NCI-H526 treated with DMSO at 0.1 percent for 48 hours (cell line): ENCODE data around the gene GPSM3.

ENCODE experiments used
- DNase-seq: peaks from one replicate; lab custom pipeline; 2025; lab: John Stamatoyannopoulos, UW

GPSM3 gene

DNA sequence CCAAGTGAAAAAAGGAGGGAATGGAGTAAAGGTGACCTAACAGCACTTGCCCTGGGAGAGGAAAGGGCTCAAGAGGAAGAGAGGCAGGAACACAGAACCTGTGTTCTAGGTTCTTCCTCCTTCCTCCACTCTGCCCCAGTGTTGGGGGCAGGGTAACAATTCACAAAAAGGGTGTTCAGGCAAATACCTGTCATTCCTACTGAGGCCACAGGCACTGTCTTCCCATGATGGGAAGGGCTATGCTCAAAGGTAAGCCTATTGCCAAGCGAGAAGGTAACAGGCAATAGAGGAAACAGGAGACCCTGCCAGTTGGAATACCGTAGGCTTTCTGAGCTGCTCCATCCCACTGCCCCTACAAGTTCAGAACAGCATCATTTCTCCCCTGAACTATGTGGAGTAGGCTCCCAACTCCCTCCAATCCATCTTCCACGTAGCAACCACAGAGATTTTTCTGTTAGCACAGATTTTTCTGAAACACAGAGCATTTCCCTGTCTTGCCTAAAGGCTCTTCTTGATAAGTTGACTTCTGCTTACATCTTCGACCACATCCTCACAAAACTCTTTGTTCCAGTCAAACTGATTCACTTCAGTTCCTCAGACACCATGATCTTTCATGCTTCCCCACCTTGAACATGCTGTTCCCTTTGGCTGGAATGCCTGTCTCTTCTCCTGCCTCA, 19.3 kb downstream of the GPSM3 start:
- DNase-seq: no peak

DNA sequence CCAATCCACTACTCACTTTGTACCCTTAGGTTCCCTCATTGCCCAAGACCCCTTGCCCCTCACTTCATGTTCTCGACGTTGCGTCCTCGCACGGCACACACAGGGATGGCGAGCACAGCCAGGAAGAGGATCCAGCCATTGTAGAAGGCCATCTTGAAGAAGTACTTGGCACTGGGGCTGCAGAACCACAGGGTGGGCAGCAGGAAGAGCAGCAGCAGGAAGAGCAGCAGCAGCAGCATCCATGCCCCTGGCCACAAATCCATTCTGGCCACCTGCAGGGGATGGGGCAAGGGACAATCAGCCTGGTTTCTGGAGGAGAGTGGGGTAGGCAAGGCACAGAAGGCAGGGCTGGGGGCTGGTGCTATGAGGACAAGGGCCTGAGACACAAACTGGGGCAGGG, 21.2 kb downstream of the GPSM3 start:
- DNase-seq: no peak

DNA sequence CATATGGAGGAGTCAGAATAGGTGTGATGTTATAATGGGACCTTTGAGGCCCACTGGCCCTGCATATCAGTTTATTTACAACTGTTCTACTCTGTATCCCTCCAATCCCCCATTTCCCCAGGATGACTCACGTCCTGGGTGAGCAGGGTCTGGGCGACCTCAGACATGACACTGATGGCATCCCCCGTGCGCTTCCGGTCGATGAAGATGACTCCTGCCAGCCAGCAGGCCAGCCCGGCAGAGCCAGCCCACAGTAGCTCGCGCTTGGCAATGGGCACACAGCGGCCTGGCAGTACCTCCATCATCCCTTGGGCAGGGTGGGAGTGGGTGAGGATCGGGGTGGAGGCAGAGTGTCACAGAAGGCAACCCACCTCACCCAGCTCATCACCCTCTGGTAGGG, 22.1 kb downstream of the GPSM3 start:
- DNase-seq: no peak

DNA sequence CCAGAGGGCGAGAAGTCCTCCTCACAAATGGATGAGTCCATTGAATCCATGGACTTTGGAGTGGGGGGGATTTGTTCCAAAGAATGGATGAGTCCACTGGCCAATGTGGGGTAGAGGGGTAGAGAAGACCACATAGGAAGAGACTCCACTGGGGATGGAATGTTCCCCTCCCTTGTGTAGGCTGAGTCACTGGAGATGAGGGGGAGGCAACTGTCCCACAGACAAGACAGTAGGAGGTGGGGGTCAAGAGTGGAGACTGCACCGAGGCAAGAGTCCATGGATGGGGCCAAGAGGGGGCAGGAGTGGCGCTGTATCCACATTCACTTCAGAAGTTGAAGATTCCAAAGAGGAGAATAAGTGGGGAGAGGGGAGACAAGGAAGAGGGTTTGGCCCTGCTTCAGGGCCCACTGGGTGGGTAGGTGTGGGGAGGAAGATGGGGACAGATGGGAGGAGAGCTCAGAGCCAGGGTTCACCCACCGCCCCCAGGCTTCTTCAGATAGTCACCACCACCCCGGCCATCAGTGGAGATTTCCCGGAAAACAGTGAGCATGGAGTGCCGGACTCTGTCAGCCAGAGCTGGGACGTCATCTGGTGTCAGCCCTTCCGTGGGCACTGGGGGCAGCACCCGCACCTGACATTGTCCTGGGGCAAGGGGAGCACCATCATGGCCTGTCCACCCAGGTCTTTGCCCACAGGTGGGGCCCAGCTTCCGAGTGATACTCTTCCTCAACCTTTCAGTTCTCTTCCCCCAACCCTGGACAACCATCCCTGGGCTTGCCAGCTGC, 23.4 kb downstream of the GPSM3 start:
- no peak for DNase-seq

DNA sequence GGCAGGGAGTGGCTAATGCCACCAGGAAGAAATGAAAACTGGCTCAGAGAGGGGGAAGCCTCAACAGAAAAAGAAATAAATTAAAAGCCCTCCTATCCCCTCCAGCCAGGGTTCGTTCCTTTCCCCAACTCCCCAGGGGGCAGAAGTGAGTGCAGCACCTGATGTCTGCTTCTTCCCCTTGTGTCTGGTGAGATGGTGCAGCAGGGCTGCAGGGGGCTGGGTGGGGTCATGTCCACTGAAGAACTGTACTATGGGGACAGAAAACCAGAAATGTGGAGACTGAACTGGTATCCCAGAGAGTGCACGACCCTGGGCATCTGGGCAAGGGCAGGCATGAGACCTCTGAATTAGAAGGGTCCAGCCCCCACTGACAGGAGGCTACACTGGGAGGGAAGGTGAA, 24.1 kb downstream of the GPSM3 start:
- DNase-seq: no peak

DNA sequence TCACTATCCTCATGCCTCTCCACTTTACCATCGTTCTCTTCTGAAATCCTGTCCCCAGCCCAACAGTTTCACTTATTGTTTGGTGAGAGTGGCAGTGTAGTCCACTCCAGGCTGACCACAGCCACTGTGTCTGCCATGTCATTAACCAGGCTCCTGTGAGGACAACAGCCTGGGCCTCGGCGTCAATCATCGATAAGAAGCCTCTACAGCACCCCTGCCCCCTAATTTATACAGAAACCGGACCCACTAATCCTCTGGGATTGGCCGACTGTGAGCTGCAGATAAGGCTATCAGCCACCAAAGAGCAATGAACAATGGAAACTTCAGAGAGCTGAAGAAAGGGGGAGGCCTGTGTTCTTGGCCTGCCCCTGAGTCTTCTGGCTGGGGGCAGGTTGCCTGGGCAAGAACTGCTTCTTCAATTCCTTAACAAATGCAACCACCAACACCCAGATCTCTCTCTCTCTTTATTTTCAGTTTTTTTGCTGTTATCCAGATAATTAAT, 24.6 kb downstream of the GPSM3 start:
- no peak for DNase-seq

DNA sequence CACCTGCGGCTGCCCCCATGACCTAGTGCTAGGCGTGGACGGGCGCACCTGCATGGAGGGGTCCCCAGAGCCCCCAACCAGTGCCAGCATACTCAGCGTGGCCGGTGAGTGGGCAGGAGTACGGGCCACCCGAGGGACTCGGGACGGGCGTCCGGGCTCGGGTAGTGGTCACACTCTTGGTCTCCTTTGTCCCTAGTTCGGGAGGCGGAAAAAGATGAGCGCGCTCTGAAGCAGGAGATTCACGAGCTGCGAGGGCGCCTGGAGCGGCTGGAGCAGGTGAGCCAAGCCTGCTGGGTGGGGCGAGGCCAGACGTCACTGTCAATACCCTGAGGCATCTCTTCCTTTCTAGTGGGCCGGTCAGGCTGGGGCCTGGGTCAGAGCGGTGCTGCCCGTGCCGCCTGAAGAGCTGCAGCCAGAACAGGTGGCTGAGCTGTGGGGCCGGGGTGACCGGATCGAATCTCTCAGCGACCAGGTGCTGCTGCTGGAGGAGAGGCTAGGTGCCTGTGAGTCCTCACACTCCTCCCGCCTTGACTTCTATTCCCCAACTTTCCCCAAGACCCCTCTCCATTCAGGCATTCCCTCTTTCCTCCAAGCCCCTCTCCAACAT, 25.2 kb downstream of the GPSM3 start:
- no peak for DNase-seq

DNA sequence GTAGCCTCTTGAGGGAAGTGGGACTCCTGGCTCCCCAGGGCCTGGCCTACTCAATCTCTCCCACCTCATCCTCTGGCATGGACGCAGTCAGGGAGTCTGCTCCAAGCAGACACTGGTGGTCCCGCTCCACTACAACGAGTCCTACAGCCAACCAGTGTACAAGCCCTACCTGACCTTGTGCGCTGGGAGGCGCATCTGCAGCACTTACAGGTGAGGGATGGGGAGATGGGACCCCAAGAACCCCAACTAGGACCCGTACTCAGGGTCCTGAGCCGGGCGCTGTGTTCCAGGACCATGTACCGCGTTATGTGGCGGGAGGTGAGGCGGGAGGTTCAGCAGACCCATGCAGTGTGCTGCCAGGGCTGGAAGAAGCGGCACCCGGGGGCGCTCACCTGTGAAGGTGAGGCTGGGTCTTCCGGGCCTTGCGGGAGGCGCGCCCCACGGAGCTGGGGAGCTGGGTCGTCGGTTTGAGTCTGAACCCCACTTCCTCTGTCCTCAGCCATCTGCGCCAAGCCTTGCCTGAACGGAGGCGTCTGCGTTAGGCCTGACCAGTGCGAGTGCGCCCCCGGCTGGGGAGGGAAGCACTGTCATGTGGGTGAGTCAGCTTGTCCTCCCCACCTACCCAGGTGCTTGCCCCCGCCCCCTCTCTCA, 25.9 kb downstream of the GPSM3 start:
- DNase-seq: no peak

DNA sequence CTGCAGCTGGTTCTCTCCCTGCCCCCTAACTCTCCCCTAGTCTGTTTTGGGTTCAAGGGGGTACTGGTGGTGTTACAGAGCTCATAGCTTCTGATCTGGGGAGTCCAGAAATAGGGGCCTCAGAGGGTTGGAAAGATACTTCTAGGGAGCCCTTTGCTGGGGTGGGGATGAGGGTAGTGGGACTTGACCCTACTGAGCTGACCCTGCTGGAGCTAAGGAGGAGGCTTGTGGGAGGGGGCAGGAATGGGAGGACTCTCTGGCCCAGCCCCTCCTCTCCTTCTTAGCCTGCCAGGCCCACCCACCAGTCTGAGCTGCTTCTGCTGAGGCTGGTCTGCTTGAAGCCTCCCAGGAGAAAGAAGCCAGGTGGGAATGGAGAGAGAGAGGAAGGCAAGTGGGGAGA, 28.1 kb downstream of the GPSM3 start, which contains the start of gene EGFL8:
EGFL8 (plus strand) TSS at position 301 of the 400 bp plus-strand sequence. CDS start 1,571 bp downstream, outside the sequence.
- no peak for DNase-seq

DNA sequence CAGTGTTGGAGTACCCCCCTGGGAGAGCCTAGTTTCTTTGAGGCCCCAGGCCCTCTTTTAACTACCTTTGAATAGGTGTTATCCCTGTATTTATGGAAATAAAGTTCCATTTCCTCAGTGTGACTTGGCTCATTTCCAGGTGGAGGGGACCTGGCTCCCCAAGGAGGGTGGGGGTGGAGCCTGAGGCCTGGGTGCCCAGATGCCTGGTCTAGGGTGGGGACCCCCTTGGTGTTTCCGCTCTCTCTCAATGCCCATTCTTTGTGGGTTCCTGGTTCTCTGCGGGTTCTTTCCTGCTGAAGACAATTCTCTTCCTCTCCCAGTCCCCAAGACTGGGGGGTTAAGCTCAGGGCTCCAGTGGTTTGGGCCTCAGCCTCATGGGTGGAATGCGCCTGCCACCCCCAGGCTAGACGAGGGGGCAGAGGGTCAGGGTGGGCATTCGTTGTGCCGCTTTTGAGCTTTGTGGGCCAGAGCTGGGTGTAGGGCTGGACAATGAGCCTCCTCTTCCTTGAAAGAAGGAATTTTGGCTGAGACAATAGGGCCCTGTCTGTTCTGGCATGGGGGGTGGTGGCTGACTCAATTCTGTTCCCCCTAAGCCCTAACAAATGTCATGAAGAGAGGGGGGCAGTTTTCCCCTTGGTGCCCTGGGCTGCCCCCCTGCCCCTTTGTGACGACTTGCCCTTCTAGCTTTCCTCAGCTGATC, 28.7 kb downstream of the GPSM3 start:
- no peak for DNase-seq

DNA sequence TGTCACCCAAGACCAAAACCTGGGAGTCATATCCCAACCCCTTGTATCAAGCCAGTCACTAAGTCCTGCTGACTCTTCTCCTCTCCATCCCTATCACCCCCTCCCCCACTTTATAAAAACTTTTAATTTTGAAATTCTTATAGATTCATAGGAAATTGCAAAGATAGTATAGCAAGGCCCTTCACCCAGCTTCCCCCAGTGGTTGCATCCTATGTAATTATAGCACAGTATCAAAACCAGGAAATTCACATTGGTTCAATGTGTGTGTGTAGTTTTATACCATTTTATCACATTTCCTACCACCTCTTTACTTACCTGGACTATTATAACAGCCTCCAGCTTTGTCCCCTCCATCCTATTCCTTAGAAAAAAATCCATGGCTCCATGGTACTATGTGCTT, 34.4 kb downstream of the GPSM3 start:
- DNase-seq: no peak

DNA sequence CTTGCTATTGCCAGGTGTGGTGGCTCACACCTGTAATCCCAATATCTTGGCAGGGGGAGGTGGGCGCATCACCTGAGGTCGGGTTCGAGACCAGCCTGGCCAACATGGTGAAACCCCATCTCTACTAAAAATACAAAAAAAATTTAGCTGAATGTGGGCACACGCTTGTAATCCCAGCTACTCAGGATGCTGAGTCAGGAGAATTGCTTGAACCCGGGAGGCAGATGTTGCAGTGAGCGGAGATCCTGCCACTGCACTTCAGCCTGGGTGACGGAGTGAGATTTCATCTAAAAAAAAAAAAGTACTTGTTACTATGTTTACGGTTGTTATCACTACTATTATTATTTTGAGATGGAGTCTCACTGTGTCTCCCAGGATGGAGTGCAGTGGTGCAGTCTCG, 35.6 kb downstream of the GPSM3 start:
- DNase-seq: no peak

DNA sequence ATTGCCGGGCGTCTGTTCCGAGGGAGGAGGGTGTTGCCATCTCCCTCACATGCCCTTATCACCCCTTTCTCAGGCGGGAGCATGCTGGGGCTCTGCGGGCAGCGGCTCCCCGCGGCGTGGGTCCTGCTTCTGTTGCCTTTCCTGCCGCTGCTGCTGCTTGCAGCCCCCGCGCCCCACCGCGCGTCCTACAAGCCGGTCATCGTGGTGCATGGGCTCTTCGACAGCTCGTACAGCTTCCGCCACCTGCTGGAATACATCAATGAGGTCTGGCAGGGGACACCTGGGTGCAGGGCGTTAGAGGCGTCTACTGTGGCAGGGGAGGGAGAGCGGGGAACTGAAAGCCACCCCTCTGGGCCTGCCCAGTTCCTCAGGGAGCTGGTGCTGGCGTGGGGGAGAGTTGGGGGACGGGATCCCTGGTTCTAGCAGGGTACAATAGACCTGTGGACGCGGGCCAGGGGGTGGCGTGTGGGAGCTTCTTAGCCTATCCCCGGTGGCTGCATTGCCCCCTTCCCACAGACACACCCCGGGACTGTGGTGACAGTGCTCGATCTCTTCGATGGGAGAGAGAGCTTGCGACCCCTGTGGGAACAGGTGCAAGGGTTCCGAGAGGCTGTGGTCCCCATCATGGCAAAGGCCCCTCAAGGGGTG, 37.8 kb downstream of the GPSM3 start:
- DNase-seq: peak; percentile 55

DNA sequence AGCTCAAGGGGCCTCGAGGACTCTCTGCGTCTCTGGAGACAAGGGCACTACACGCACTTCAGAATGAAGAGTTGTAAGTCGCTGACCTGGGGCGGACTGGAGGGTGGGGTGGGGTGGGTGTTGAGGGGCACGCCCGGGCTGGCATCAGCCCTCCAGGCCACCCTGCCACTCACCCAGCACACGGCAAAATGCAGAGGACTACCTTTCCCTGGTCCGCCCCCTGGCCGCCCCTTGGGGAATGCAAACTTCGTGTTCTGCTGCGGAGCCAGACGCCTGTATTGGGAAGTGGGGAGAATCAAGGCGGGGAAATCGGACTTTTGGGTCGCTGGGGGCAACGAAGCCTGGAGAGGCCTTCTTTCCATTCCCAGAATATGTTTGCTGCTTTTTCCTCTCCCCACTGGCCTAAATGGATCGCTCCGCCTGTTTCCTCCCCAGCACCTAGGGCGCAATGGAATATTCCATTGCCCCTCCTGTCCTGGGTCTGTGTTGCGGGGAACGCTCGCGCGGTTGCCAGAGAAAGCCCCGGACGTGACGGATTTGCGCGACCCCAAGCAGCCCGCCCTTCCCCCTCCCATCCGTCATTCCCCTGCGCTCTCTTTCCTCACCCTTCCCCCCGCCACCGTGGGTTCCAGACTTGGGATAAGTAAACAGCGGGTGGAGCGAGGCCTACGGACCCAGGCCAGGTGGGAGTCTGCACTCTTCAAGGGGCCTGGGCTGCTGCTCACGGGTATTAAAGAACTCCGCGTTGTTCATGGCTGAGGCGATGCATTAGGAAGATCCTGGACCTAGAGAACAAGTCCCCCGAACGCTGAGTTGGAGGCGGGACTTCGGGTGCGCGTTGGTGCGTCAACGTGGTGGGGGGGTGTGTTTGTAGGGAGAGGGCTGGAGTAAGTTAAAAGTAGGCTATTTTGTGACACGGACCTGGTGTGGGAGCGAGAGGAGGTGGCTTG, 38.6 kb downstream of the GPSM3 start, which contains the start of gene PPT2:
PPT2 (plus strand) TSS at position 578 of the 950 bp plus-strand sequence. CDS start 454 bp downstream, outside the sequence.
- DNase-seq: peak; percentile 89

DNA sequence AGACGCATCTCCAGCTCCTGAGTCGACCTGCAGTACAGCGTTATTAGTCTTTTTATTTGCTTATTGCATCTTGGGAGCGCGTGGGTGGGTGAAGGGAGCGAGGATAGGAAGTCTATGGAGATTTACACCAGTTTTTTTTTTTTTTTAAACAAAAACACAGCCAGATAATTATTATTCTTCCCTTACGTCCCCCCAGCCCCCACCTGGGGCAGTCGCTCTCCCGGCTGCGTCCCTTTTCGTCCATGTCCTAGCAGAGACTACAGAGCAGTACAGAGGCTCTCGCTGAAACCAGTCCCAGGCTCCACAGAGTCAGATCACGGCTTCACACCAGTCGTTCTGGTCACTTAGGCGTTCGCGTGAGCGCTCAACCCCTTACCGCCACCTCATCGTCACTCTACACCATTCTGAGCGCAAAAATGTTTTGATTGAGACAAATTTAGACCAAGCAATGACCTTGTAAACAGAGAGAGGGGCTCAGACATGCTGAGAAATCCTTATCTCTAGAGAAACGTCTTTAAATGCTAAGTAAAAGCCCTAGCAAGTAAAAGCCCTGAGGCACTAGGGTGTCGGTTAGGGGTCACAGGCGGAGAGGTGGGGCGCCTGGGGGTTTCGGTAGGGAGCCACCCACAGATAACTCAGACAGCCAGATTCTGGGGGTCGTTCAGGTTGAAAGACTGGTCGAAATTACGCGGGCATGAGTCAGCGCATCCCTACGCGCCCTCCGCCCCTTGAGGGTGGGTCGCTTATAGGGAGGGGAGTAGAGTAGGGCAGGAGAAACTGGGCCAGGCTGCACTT, 39.5 kb downstream of the GPSM3 start:
- no peak for DNase-seq

DNA sequence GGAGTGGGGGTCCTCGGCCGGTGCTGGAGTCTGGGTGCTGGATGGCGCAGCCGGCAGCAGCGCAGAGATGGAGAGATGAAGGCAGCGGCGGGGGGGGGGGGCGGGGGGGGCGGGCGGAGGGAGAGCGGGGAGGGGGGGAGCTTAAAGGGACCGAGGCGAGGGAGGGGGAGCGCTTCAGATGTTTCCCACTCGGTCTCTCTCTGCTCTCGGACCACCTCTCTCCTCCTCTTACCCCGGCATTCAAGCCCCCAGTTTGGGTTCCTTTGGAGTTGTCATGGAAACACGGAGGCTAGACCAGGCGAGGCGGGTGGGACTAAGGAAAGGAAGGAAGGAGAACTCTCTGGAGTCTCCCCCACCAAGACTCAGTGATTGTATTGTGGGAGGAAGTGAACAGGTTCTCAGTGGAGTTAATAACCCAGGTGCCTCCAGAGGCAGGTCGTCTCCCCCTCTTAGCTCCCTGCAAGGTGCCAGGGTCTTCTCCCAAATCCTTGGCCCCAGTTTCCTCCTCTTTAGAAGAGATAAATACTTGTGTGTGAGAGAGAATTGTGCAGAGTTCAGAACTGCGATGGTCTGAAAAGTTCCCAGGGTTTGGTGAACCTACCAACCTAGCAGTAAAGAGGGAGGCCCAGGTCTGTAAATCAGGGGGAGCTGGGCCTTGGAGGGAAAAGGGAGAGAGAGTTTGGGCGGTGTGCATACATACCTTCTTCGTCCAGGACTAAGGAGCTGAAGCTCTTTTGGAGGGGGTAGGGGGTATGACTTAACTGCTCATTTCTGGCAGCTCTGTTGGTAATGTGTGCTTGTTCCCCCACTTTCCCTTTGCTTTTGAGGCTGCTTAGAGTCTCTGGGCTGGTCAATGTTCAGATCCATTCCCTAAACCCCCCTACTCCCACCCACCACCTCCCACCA, 40.3 kb downstream of the GPSM3 start, which contains the start of gene PRRT1:
PRRT1 (minus strand) TSS at position 77 of the 906 bp plus-strand sequence. CDS start 112 bp downstream, outside the sequence.
- DNase-seq: no peak

DNA sequence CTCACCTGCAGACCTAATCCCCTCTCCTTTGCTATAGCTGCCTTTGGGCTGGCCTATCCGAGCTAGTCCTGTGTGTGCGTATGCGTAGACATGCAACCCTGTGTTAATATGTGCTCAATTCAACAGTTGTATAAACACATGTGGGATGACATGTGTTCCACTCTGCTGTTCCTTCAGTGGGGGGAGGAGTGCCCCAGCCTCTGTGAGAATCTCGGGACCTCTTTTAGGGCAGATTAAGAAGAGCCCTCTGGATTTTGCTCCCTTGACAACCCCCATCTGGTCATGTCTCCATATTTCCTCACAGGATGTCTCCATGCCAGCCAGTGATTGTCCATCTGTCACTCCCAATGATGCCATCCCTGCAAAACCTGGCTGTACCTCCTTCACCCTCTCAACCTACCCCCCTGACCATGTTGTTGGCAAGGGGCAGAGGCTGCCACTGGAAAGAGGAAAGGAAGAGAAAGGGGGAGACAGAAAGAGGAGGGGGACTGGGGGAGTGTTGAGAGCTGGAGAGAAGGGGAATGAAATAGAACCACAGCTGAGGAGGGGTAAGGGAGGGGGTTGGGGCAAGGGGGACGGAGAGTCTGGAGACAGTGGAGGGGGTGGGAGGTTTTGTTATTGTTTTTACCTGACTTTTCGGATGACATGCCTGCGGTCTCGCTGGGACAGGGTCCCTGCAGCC, 41.1 kb downstream of the GPSM3 start:
- no peak for DNase-seq
